ENCODE data around the gene DNASE2B.

DNA sequence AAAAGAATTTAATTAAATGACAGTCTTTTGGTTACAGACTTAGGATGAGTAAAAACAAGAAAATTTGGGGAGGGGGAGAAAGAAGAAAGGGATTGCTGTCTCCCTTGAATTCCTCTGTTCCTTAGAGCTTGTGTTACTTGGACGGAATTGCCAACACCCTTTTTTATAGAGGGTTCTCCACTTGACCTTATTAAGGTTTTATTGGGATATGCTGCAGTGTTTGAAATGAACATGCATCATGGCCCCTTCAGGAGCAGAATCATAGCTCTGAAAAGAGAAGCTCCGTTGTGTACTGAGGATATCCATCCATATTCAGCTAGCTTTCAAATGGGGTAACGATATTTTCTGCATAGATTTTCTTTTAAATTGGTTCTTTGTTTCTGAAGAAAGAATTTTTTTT lies 48.2 kb upstream of the DNASE2B start:
- TF ChIP-seq RAD21 (IDR thresholded peaks at IDR 0.05; ENCODE audit: low read depth) (no peak), CEBPB (IDR thresholded peaks at IDR 0.05) (no peak), EP300 (IDR thresholded peaks at IDR 0.05; ENCODE audit: borderline replicate concordance) (no peak), ZBTB7A (IDR thresholded peaks at IDR 0.05; ENCODE audit: low read depth) (no peak), YY1 (IDR thresholded peaks at IDR 0.05; ENCODE audit: low read depth) (no peak), EGR1 (IDR thresholded peaks at IDR 0.05) (no peak), CREB1 (IDR thresholded peaks at IDR 0.05; ENCODE audit: low read depth) (no peak)
- TF ChIP-seq, protein P1, sequence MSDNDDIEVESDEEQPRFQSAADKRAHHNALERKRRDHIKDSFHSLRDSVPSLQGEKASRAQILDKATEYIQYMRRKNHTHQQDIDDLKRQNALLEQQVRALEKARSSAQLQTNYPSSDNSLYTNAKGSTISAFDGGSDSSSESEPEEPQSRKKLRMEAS (IDR thresholded peaks at IDR 0.05): no peak
- TF ChIP-seq, protein P2, sequence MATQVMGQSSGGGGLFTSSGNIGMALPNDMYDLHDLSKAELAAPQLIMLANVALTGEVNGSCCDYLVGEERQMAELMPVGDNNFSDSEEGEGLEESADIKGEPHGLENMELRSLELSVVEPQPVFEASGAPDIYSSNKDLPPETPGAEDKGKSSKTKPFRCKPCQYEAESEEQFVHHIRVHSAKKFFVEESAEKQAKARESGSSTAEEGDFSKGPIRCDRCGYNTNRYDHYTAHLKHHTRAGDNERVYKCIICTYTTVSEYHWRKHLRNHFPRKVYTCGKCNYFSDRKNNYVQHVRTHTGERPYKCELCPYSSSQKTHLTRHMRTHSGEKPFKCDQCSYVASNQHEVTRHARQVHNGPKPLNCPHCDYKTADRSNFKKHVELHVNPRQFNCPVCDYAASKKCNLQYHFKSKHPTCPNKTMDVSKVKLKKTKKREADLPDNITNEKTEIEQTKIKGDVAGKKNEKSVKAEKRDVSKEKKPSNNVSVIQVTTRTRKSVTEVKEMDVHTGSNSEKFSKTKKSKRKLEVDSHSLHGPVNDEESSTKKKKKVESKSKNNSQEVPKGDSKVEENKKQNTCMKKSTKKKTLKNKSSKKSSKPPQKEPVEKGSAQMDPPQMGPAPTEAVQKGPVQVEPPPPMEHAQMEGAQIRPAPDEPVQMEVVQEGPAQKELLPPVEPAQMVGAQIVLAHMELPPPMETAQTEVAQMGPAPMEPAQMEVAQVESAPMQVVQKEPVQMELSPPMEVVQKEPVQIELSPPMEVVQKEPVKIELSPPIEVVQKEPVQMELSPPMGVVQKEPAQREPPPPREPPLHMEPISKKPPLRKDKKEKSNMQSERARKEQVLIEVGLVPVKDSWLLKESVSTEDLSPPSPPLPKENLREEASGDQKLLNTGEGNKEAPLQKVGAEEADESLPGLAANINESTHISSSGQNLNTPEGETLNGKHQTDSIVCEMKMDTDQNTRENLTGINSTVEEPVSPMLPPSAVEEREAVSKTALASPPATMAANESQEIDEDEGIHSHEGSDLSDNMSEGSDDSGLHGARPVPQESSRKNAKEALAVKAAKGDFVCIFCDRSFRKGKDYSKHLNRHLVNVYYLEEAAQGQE (IDR thresholded peaks at IDR 0.05; ENCODE audit: low read depth): no peak

All from Ishikawa (cell line).